CD14-positive monocyte (primary cell): ENCODE data around the gene ZNF221. TPM values are rescaled to one million over a fixed set of nuclear protein-coding genes. Genes with fewer than 3 reads are reported as not detected.

Experiments used
- DNase-seq, 3 donors: peaks; one replicate each; pipeline ENCODE4 v3.0.0-alpha.2; 2011 to 2022
- H2AFZ ChIP-seq: 2 replicates; pipeline ENCODE4 v1.6.0; 2012; ENCODE audit warnings: mild to moderate bottlenecking, low read depth, low read length, inconsistent platforms; ENCODE audit not compliant: insufficient read depth, poor library complexity, severe bottlenecking
- H3K27ac ChIP-seq, 2 donors: 1 replicate in 1 of 2; 2 replicates in 1 of 2; pipeline ENCODE4 v1.5.1; 2012 to 2013; ENCODE audit warnings: low read length in 2 of 2, control low read depth in 1 of 2, inconsistent platforms in 1 of 2, low read depth in 1 of 2, mild to moderate bottlenecking in 1 of 2
- H3K27me3 ChIP-seq, 2 donors: one replicate each; pipeline versions ENCODE4 v1.6.0 to v1.6.1; 2011 to 2013; ENCODE audit warnings: low read length in 2 of 2; ENCODE audit not compliant: control insufficient read depth in 2 of 2, insufficient read depth in 2 of 2
- H3K36me3 ChIP-seq, 2 donors: replicated peaks in 1 of 2; 1 replicate in 1 of 2; 2 replicates in 1 of 2; pipeline versions ENCODE4 v1.5.1 to v1.6.1; 2012 to 2013; ENCODE audit warnings: low read length in 2 of 2, control low read depth in 1 of 2, inconsistent platforms in 1 of 2, mild to moderate bottlenecking in 1 of 2; ENCODE audit not compliant: insufficient read depth in 2 of 2, control insufficient read depth in 1 of 2
- H3K4me1 ChIP-seq, 2 donors: 1 replicate in 1 of 2; 2 replicates in 1 of 2; pipeline versions ENCODE4 v1.5.1 to v1.6.1; 2012 to 2013; ENCODE audit warnings: low read length in 2 of 2, control low read depth in 1 of 2, inconsistent platforms in 1 of 2, mild to moderate bottlenecking in 1 of 2, moderate library complexity in 1 of 2; ENCODE audit not compliant: insufficient read depth in 2 of 2, control insufficient read depth in 1 of 2
- H3K4me2 ChIP-seq: replicated peaks from 2 replicates; pipeline ENCODE3; 2012; ENCODE audit warnings: low read length, moderate library complexity, mild to moderate bottlenecking; ENCODE audit not compliant: poor library complexity, severe bottlenecking; ENCODE audit errors: extremely low read depth
- H3K4me3 ChIP-seq, 3 experiments: fragments of 200-600 bp in 1 of 3; sonication (generic) in 1 of 3; replicated peaks in 1 of 3; 1 replicate in 2 of 3; 2 replicates in 1 of 3; pipeline ENCODE4 v1.5.1; 2011 to 2013; ENCODE audit warnings: low read length in 3 of 3, mild to moderate bottlenecking in 3 of 3, control low read depth in 2 of 3, low read depth in 2 of 3, inconsistent platforms in 1 of 3, moderate library complexity in 1 of 3
- H3K79me2 ChIP-seq: 2 replicates; pipeline ENCODE4 v1.6.0; 2012; ENCODE audit warnings: mild to moderate bottlenecking, control low read depth, inconsistent platforms, low read length, moderate library complexity; ENCODE audit not compliant: insufficient read depth
- H3K9ac ChIP-seq: 2 replicates; pipeline ENCODE4 v1.6.0; 2017; ENCODE audit warnings: low read length, mild to moderate bottlenecking; ENCODE audit not compliant: insufficient read depth, poor library complexity, severe bottlenecking
- H3K9me3 ChIP-seq, 2 donors: replicated peaks in 1 of 2; 1 replicate in 1 of 2; 2 replicates in 1 of 2; pipeline versions ENCODE4 v1.5.1 to v1.6.1; 2012 to 2013; ENCODE audit warnings: low read length in 2 of 2, control low read depth in 1 of 2; ENCODE audit not compliant: control insufficient read depth in 1 of 2, insufficient read depth in 1 of 2
- H4K20me1 ChIP-seq: 2 replicates; pipeline ENCODE4 v1.6.0; 2012; ENCODE audit warnings: mild to moderate bottlenecking, low read length, control low read depth, moderate library complexity; ENCODE audit not compliant: insufficient read depth
- H3K27ac Mint-ChIP-seq, 7 donors: one replicate each; pipeline ENCODE4 v1.8.0; 2020; ENCODE audit warnings: mild to moderate bottlenecking in 7 of 7, mixed read lengths in 7 of 7, moderate library complexity in 6 of 7, inconsistent platforms in 2 of 7
- H3K27me3 Mint-ChIP-seq, 3 donors: one replicate each; pipeline ENCODE4 v1.8.0; 2021 to 2022; ENCODE audit warnings: low read depth in 3 of 3, mild to moderate bottlenecking in 3 of 3, mixed read lengths in 3 of 3, moderate library complexity in 3 of 3, inconsistent platforms in 1 of 3
- H3K36me3 Mint-ChIP-seq, 2 donors: one replicate each; pipeline ENCODE4 v1.8.0; 2020; ENCODE audit warnings: mixed read lengths in 2 of 2, inconsistent platforms in 1 of 2, mild to moderate bottlenecking in 1 of 2
- H3K4me1 Mint-ChIP-seq: one replicate; pipeline ENCODE4 v1.8.0; 2020; ENCODE audit warnings: mild to moderate bottlenecking, mixed read lengths
- H3K4me3 Mint-ChIP-seq, 2 donors: one replicate each; pipeline ENCODE4 v1.8.0; 2020; ENCODE audit warnings: mild to moderate bottlenecking in 2 of 2, mixed read lengths in 2 of 2, moderate library complexity in 1 of 2
- H3K9me3 Mint-ChIP-seq, 7 donors: one replicate each; pipeline ENCODE4 v1.8.0; 2020 to 2022; ENCODE audit warnings: mixed read lengths in 7 of 7, mild to moderate bottlenecking in 6 of 7, moderate library complexity in 6 of 7, inconsistent platforms in 2 of 7
- WGBS: methylation state at CpG from one replicate; pipeline ENCODE4 v1.1.5; 2013; ENCODE audit warnings: missing lambda C conversion rate; ENCODE audit not compliant: insufficient coverage; 5-methylcytosine and 5-hydroxymethylcytosine counted together
- intact Hi-C, 2 donors: fragments of 100-400 bp; cut with micrococcal nuclease; formaldehyde crosslinking; loops; one replicate each; pipeline versions ENCODE4 v1.15.0 to v1.15.1; 2023
- polyA plus RNA-seq, 3 donors: library from polyadenylated mRNA; depleted of rRNA in 1 of 3; unstranded in 2 of 3; stranded (reverse) in 1 of 3; fragments of 300-500 nt in 2 of 3; fragments of >200 nt in 1 of 3; fragmentation: Illumina TruSeq in 2 of 3; gene quantifications; 1 replicate in 2 of 3; 2 replicates in 1 of 3; pipeline ENCODE4 v1.2.3, GENCODE V29; 2012 to 2021
- TF ChIP-seq, protein P1 (sequence below): fragments of 200-600 bp; IDR thresholded peaks from one replicate; pipeline ENCODE4 v1.8.0; 2022; ENCODE audit warnings: antibody characterized with exemption, mild to moderate bottlenecking

The ZNF221 gene
- polyA plus RNA-seq, 3 donors, result 0.13 to 0.29 TPM; not detected in 1

DNA sequence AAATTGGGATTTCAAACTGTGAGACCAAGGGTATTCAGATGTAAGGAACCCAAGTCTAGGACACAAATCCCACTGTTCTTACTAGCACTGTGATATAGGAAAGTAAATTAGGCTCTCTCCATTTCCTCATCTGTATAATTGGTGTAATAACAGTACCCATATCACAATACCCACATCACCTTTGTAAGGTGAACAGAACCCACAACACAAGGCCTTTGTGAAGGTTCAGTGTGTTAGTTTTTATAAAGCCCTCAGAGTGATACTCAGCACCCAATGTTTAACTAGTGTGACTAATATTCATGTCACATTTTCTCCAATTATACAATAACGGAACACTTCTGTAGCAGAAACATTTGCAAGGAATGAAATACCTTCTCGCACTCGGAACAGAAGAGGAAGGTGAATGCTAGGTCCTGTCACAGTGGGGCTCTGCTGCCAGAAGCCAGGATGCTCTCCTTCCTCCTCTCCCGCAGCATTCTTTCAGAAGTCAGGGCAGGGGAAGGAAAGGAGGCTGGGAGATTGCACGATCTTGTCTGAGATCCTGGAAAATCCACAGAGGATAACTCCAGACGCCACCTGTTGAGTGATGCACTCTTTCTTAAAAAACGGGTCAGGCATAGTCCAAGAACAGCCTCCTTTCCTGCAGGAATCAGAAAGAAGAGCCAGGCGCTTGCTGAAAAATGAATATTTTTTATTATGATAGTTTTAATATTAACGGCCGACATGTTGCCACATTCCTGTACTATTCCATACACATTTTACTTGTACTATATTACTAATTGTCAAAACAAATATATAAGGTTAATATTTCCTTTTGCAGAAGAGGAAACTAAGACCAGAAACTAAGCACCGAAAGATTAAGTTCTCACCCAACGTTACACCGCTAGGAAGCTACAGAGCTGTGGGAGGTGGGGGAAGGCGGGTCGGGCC lies 16.7 kb upstream of the ZNF221 start:
- Histone ChIP-seq H3K79me2 (peaks cover 15% of the 10 kb centered on the region), H4K20me1 (no peaks in the 10 kb centered on the region), H2AFZ (peak overlapping the region; percentile 100), H3K4me2 (peak overlapping the region; percentile 95), H3K27me3 (no peaks in the 10 kb centered on the region), H3K36me3 (peaks cover 31 to 41% of the 10 kb centered on the region in 2 donors), H3K4me3 (peak overlapping the region; percentile 89 to 98 (median 94)), H3K9ac (peak overlapping the region; percentile 78), H3K4me1 (peaks cover 14 to 19% of the 10 kb centered on the region in 2 donors), H3K27ac (peak overlapping the region; percentile 61 to 85), H3K9me3 (peaks cover 4 to 15% of the 10 kb centered on the region in 2 donors)
- H3K9me3 Mint-ChIP-seq, result peaks cover 14 to 29% (median 20%) of the 10 kb centered on the region in 7 donors
- intact Hi-C loops, result loop anchor here (5.0 to 10.0 kb wide), 5 partner anchors 70 to 568 kb away; partner anchors contain the start of genes ZNF180 (in 1 of the 2), ZNF224 (in 1 of the 2), ZNF225 (in 1 of the 2) and ZNF230 (in 1 of the 2)
- H3K4me1 Mint-ChIP-seq, result peaks cover 18% of the 10 kb centered on the region
- H3K27ac Mint-ChIP-seq, result peak overlapping the region; percentile 84 to 96 (median 90)
- TF ChIP-seq, protein P1, sequence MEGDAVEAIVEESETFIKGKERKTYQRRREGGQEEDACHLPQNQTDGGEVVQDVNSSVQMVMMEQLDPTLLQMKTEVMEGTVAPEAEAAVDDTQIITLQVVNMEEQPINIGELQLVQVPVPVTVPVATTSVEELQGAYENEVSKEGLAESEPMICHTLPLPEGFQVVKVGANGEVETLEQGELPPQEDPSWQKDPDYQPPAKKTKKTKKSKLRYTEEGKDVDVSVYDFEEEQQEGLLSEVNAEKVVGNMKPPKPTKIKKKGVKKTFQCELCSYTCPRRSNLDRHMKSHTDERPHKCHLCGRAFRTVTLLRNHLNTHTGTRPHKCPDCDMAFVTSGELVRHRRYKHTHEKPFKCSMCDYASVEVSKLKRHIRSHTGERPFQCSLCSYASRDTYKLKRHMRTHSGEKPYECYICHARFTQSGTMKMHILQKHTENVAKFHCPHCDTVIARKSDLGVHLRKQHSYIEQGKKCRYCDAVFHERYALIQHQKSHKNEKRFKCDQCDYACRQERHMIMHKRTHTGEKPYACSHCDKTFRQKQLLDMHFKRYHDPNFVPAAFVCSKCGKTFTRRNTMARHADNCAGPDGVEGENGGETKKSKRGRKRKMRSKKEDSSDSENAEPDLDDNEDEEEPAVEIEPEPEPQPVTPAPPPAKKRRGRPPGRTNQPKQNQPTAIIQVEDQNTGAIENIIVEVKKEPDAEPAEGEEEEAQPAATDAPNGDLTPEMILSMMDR, result no peak
- 3% methylated on average over 4 of the region's 15 CpGs for WGBS
- DNase-seq, result no peak
- H3K27me3 Mint-ChIP-seq, result peaks cover 0 to 5% (median 0%) of the 10 kb centered on the region in 3 donors
- H3K4me3 Mint-ChIP-seq, result peak overlapping the region; percentile 94 to 98
- H3K36me3 Mint-ChIP-seq, result peaks cover 34 to 42% of the 10 kb centered on the region in 2 donors

DNA sequence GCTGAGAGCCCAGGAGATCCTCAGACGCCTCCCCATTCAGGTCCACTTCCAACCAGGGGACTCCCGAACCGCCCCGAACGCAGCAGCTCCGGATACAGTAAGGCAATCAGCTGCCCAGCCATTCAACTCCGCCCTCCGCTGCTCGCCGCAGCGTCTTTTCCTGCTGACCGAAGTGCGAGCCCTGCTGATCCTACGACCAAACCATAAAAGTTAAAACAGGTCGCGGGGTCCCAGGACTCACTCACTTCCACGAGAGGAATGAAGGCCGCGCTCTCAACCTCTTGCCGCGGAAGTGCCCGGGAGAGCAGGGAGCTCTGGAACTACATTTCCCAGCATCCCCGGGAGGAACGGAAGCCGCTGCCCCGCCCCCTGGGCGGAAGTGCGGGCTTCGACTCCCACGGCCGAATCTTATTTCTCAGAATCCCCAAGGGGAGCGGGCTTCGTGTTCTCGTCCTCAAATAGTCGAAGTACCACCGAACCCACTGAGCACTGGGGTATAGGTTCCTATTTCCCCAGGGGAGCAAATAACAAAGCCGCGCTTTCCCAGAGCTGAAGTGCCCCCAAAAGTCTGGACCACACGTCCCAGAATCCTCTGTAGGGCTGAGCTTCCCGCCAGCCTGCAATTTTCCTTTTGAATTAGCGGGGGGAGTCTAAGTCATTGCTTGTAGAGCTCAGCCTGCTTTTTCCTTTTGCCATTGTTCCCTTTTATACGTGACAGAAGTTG lies 15.9 kb upstream of the ZNF221 start, which contains the start of gene ZNF45:
TSS of gene ZNF45 (minus strand) at position 298 of the 724 bp plus-strand sequence. CDS start 13,097 bp downstream, outside the sequence.
- peaks cover 15% of the 10 kb centered on the region for H3K79me2 ChIP-seq
- peak within 1 kb of the TSS; percentile 61 to 85 for H3K27ac ChIP-seq
- peak within 1 kb of the TSS; percentile 89 to 98 (median 94) for H3K4me3 ChIP-seq
- 0% methylated on average over 38 of the region's 42 CpGs for WGBS
- peak within 1 kb of the TSS; percentile 78 for H3K9ac ChIP-seq
- Mint-ChIP-seq H3K9me3 (peaks cover 13 to 28% (median 23%) of the 10 kb centered on the region in 7 donors), H3K27me3 (peaks cover 0 to 5% (median 3%) of the 10 kb centered on the region in 3 donors), H3K4me3 (peak within 1 kb of the TSS; percentile 94 to 98), H3K4me1 (peaks cover 18% of the 10 kb centered on the region), H3K36me3 (peaks cover 26 to 34% of the 10 kb centered on the region in 2 donors), H3K27ac (peak within 1 kb of the TSS; percentile 84 to 96 (median 90))
- peak; percentile 79 to 87 (median 85) for DNase-seq
- H2AFZ ChIP-seq, result peak within 1 kb of the TSS; percentile 100
- peaks cover 4 to 13% of the 10 kb centered on the region in 2 donors for H3K9me3 ChIP-seq
- no peaks in the 10 kb centered on the region for H3K27me3 ChIP-seq
- TF ChIP-seq, protein P1, result no peak
- H3K4me1 ChIP-seq, result peaks cover 14 to 19% of the 10 kb centered on the region in 2 donors
- H3K36me3 ChIP-seq, result peaks cover 23 to 33% of the 10 kb centered on the region in 2 donors
- peak within 1 kb of the TSS; percentile 95 for H3K4me2 ChIP-seq
- H4K20me1 ChIP-seq, result no peaks in the 10 kb centered on the region
- intact Hi-C loops, result loop anchor here (5.0 to 10.0 kb wide), 8 partner anchors 33 to 567 kb away; partner anchors contain the start of genes ZNF230 (in 2 of the 2), ZNF283 (in 2 of the 2), ZNF180 (in 1 of the 2) and ZNF224 (in 1 of the 2)
